Erythroblast (primary cell): ENCODE results near the gene SEC11C.
"Not testable (repeated sequence)": the region's sequence is repeated elsewhere in the genome, so short reads cannot be mapped to it uniquely, and the experiment has no call there.

Experiments used
- DNase-seq, 2 experiments: peaks; one replicate each; lab custom pipeline; 2025; lab: John Stamatoyannopoulos, UW
- GATA1 ChIP-seq: IDR thresholded peaks from 2 replicates; pipeline ENCODE4 v1.6.1; 2011; ENCODE audit warnings: low read depth, mild to moderate bottlenecking, control low read depth, low read length, moderate library complexity
- POLR2A ChIP-seq: IDR thresholded peaks from 2 replicates; pipeline ENCODE4 v1.6.1; 2011; ENCODE audit warnings: mild to moderate bottlenecking, low read length

SEC11C gene

GRCh38 chr18:59139291-59139614, 431 bp upstream of the SEC11C start:
- peak; percentile 96 to 97 for DNase-seq
- TF ChIP-seq GATA1, result no peak
- TF ChIP-seq POLR2A, result no peak

- no peak for TF ChIP-seq GATA1
- no peak for TF ChIP-seq POLR2A
- DNase-seq, result no peak
These were observed 710 bp downstream of the SEC11C start for GRCh38 chr18:59140302-59140885.

GRCh38 chr18:59141294-59142068, 1.8 kb downstream of the SEC11C start:
- no peak for DNase-seq
- TF ChIP-seq GATA1, result no peak
- TF ChIP-seq POLR2A, result no peak

- DNase-seq, result no peak
- TF ChIP-seq POLR2A (no peak), GATA1 (no peak)
These were observed 2.6 kb downstream of the SEC11C start for GRCh38 chr18:59142274-59142673.

- not testable (repeated sequence) for DNase-seq
These were observed 3.2 kb downstream of the SEC11C start for GRCh38 chr18:59142800-59143416.

GRCh38 chr18:59143441-59143840, 3.8 kb downstream of the SEC11C start:
- TF ChIP-seq GATA1, result no peak
- DNase-seq, result no peak

GRCh38 chr18:59144483-59144882, 4.8 kb downstream of the SEC11C start:
- no peak for DNase-seq
- TF ChIP-seq GATA1, result no peak
- TF ChIP-seq POLR2A, result no peak

- DNase-seq, result no peak
- TF ChIP-seq GATA1, result no peak
- no peak for TF ChIP-seq POLR2A
These were observed 5.4 kb downstream of the SEC11C start for GRCh38 chr18:59145055-59145454.

- no peak for DNase-seq
- TF ChIP-seq POLR2A (no peak), GATA1 (no peak)
These were observed 8.5 kb downstream of the SEC11C start for GRCh38 chr18:59148192-59148591.

- DNase-seq, result no peak
- no peak for TF ChIP-seq POLR2A
- TF ChIP-seq GATA1, result no peak
These were observed 9.3 kb downstream of the SEC11C start for GRCh38 chr18:59149007-59149406.

GRCh38 chr18:59149416-59149815, 9.7 kb downstream of the SEC11C start:
- DNase-seq, result no peak
- TF ChIP-seq POLR2A (no peak), GATA1 (no peak)

GRCh38 chr18:59150236-59150635, 10.6 kb downstream of the SEC11C start:
- TF ChIP-seq GATA1 (no peak), POLR2A (no peak)
- DNase-seq, result no peak

- DNase-seq, result no peak
- TF ChIP-seq POLR2A, result no peak
- no peak for TF ChIP-seq GATA1
These were observed 15.5 kb downstream of the SEC11C start for GRCh38 chr18:59155153-59155552.

- no peak for TF ChIP-seq POLR2A
- no peak for DNase-seq
These were observed 16.6 kb downstream of the SEC11C start for GRCh38 chr18:59156316-59156715.

GRCh38 chr18:59159265-59159664, 19.6 kb downstream of the SEC11C start:
- TF ChIP-seq GATA1 (no peak), POLR2A (no peak)
- no peak for DNase-seq
